LNCAP (cell line): ENCODE data around the gene NFIA.

Experiments used
- TF ChIP-seq, protein P1 (sequence below): fragments of 450-650 bp; IDR thresholded peaks from 2 replicates; pipeline ENCODE4 v1.5.1; 2017; ENCODE audit warnings: mild to moderate bottlenecking

The NFIA gene

DNA sequence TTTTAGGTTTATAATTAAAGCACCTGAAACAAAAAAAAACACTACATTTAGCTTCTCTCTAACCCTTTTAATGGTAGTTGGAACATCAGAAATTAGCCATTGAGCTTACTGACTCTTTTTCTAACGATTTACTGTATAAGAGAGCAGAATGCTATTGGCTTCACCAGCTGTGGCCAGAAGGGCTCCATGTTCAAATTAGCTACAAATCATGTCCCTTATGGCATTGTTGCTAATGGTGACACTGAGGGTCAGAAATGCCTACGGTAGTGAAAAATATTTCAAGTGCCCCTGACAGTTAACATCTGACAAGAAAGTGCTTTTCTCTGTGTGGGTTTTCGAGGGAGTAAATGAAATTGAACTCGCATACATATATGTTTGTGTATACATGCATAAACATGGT, 232.7 kb downstream of the NFIA start:
- TF ChIP-seq, protein P1, sequence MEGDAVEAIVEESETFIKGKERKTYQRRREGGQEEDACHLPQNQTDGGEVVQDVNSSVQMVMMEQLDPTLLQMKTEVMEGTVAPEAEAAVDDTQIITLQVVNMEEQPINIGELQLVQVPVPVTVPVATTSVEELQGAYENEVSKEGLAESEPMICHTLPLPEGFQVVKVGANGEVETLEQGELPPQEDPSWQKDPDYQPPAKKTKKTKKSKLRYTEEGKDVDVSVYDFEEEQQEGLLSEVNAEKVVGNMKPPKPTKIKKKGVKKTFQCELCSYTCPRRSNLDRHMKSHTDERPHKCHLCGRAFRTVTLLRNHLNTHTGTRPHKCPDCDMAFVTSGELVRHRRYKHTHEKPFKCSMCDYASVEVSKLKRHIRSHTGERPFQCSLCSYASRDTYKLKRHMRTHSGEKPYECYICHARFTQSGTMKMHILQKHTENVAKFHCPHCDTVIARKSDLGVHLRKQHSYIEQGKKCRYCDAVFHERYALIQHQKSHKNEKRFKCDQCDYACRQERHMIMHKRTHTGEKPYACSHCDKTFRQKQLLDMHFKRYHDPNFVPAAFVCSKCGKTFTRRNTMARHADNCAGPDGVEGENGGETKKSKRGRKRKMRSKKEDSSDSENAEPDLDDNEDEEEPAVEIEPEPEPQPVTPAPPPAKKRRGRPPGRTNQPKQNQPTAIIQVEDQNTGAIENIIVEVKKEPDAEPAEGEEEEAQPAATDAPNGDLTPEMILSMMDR = no peak

DNA sequence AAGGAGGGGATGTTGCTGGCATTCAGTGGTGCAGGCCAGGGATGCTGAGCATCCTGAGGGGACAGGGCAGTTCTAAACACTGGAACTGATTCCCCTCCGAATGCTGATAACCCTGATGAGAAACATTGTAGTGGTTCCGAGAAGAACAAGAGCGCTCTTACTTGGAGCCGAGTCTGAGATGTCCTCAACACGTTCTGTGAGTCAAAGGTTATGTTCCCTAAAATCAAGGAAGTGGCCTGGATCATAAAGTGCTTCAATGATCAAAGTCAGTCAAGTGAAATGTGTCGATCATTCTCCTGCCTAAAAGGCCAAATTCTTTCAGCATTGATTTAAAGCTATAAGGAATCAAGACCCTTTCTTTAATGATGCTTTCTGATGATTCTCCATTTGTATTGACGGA, 234.1 kb downstream of the NFIA start:
- TF ChIP-seq, protein P1 = no peak

DNA sequence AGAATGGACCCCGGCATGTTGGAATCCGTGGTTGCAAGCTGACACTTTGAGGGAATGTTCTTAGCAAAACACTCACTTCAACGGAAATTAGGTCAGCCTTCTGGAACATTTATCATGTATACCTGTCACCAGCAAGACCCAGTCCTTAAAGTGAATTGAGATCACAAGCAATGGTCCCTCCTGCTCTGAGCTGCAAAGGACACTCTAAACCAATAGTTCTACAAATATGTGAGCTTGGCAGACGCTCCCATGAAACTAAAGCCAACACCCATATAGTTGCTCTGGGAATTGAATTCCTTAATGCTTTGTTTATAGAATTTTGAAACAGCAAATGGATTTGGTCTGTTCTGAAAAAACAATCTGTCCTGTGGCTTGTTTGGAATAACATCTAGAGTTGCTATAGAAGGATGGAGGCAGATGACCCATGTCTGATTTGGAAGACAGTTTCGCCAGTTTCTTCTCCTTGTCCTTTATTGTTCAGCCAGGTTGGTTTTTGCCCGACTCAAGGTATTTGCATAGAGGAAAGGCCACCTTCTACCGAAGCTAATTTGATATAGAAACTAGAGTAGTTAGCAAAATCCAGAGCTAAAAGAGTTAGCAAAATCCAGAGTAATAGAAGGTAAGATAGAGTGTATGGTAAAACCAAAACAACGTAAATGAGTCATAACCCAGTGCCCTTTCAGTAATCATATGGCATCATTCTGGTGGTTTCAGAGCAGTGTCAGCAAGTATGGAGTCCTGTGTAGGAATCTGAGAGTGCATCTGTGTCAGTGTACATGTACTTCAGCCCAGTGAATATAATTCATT, 236.2 kb downstream of the NFIA start:
- TF ChIP-seq, protein P1 = no peak

DNA sequence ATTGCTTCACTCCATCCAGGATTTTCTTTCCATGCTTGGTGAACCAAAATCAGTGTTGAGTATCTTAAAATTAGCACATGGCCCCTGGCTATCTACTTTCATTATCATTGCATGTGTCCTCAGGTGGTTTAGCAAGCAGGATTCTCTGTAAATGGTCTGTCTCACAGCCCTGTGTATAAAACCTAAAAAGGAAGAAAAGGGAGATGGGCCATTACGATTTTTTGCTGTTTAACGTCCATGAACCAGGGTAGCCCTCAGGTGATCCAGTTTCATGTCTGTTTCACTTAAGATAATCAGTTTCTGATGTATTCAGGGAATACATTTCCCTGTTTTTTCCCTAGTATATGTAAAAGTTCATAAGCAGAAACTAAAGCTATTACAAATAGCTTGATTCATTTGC, 238.2 kb downstream of the NFIA start:
- TF ChIP-seq, protein P1 = no peak

DNA sequence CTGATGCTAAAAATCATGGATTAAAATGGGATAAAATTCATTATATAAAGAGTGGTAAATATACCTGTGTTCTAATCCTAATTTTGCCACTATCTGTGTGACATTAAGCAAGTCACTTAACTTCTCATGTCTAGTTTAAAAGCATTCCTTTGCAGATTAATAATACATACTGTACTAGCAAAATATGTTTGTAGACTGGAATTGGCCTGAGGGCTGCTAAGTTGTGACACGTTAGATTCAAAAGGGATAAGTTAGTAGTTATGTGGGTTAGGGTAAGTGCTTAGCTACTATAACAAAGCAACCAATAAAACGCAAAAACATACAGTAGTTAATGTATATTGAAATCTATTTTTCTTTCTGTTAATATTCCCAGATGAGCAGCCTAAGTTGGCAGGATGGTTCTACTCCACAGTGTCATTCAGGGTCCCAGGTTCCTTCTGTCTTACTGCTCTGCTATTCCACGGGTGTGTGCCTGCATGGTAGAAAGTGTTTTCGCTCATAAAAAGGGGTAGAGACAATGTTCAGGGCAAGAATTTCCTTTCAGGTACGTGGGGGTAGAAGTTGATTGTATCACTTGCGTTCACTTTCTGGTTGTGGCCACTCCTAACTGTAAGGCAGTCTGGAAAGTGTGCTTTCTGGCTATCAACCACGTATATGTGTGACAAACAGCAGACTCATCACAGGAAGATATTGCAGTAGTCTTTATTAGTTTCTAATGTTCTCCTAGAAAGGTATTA, 239.8 kb downstream of the NFIA start:
- TF ChIP-seq, protein P1 = no peak

DNA sequence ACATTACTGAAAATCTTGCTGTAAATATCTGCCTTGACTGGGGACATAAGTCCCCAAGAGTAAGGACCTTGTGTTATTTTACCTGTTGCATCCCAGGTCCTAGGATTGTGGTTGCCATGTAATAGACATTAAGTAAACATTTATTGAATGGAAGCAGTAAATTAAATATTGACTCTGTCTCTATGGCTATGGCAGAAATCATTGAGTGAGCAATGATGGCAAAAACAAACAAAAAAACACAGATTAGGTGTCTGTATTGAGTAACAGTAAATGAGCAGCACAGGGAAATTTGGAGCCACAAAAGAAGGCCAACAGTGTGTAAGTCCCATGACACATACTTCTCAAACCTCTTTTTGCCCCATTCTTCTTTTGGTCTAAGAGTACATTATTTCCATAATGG, 240.4 kb downstream of the NFIA start:
- TF ChIP-seq, protein P1 = no peak

DNA sequence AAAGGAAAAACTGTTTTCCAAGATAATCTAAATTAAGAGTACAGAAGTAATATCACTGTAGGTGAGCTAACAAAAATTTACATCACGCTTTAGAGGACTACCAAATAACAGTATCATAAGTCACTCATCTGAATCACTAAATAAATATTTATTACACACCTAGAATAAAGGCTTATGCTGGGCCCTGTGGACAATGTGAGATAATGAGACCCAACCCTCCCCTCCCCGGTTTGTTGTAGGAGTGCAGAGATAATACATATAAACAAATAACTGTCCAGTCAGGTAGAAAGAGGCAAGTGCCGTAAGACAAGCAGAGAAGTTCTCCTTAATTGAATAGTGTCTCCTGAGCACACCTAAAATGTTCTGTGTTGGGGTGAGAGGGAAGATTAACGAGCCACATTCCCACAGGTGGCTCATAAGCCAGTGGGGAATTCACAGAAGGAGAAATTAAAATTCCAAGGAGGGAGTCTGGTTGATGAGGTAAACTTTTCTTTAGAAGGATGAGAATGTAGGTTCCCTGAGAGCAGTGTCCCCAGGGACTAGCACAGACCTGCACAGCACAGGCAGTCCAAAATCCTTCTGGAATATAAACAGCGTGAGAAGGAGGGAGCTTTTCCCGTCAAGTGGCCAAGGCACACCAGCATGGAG, 241.4 kb downstream of the NFIA start:
- TF ChIP-seq, protein P1 = no peak
